HEK293 (cell line): Measurements from ENCODE around the gene NEIL1.

Source experiments
- CTCF ChIP-seq: fragments of 450-650 bp; formaldehyde crosslinking; IDR thresholded peaks from 2 replicates; pipeline ENCODE4 v1.5.1; 2016; ENCODE audit warnings: missing biosample characterization, missing genetic modification characterization
- MZF1 ChIP-seq: fragments of 450-650 bp; formaldehyde crosslinking; IDR thresholded peaks from 2 replicates; pipeline ENCODE4 v1.5.1; 2017; ENCODE audit warnings: missing biosample characterization, missing genetic modification characterization, borderline replicate concordance
- ZNF10 ChIP-seq: fragments of 450-650 bp; formaldehyde crosslinking; IDR thresholded peaks from 2 replicates; pipeline ENCODE4 v1.5.1; 2017; ENCODE audit warnings: missing biosample characterization, missing genetic modification characterization

GRCh38 chr15:75348034-75348561 is 1.3 kb downstream of the NEIL1 start:
- no peak for TF ChIP-seq CTCF (tag by site-specific recombination)
- TF ChIP-seq MZF1 (tag by site-specific recombination), result no peak
- TF ChIP-seq ZNF10 (tag by site-specific recombination), result no peak
